Chondrocyte (in vitro differentiated cells): ENCODE measurements around the gene PDLIM5. TPM values are rescaled to one million over a fixed set of nuclear protein-coding genes. Genes with fewer than 3 reads are reported as not detected.
"Not testable (repeated sequence)": the region's sequence is repeated elsewhere in the genome, so short reads cannot be mapped to it uniquely, and the experiment has no call there.

Experiments
- DNase-seq: peaks from one replicate; pipeline ENCODE4 v3.0.0; 2021; ENCODE audit warnings: mixed read lengths, low spot score
- H3K27ac Mint-ChIP-seq: one replicate; pipeline ENCODE4 v1.8.0; 2021; ENCODE audit warnings: mild to moderate bottlenecking, moderate library complexity, mixed read lengths; ENCODE audit not compliant: unreplicated experiment
- H3K27me3 Mint-ChIP-seq: 2 replicates; pipeline ENCODE4 v1.8.0; 2021; ENCODE audit warnings: low read depth, mixed read lengths
- H3K36me3 Mint-ChIP-seq: 2 replicates; pipeline ENCODE4 v1.8.0; 2021; ENCODE audit warnings: low read depth, mixed read lengths
- H3K4me1 Mint-ChIP-seq: 2 replicates; pipeline ENCODE4 v1.8.0; 2021; ENCODE audit warnings: low read depth, mild to moderate bottlenecking, mixed read lengths
- H3K4me3 Mint-ChIP-seq: one replicate; pipeline ENCODE4 v1.8.0; 2021; ENCODE audit warnings: mild to moderate bottlenecking, moderate library complexity, mixed read lengths; ENCODE audit not compliant: unreplicated experiment
- H3K9me3 Mint-ChIP-seq: 2 replicates; pipeline ENCODE4 v1.8.0; 2021; ENCODE audit warnings: low read depth, mixed read lengths
- CTCF ChIP-seq: fragments of 200-600 bp; sonication (generic); IDR thresholded peaks from 2 replicates; pipeline ENCODE4 v1.5.0; 2021; ENCODE audit warnings: antibody characterized with exemption, mild to moderate bottlenecking, moderate library complexity
- long read RNA-seq: library from polyadenylated mRNA; stranded (forward); transcript quantifications from one replicate; pipeline ENCODE4 v2.0.0, GENCODE V29; 2021
- total RNA-seq: library from RNA; stranded (reverse); gene quantifications from 3 replicates; pipeline ENCODE4 v1.2.1, GENCODE V29; 2021

The PDLIM5 gene
- 268 to 329 TPM (median 317 TPM) in 3 replicates for total RNA-seq
- long read RNA-seq, full-length matches to known transcripts: 155 of 245 reads
- long read RNA-seq, partial matches to known transcripts: 58 of 245 reads
- long read RNA-seq, other reads (novel, unspliced or antisense): 32 of 245 reads

- peak within 1 kb of the TSS; percentile 93 for H3K27ac Mint-ChIP-seq
- peaks cover 6% of the 10 kb centered on the region for H3K36me3 Mint-ChIP-seq
- peak within 1 kb of the TSS; percentile 84 for H3K4me3 Mint-ChIP-seq
- H3K9me3 Mint-ChIP-seq: no peaks in the 10 kb centered on the region
- H3K27me3 Mint-ChIP-seq: no peaks in the 10 kb centered on the region
- peak; percentile 94 for DNase-seq
- H3K4me1 Mint-ChIP-seq: peaks cover 53% of the 10 kb centered on the region
- peak; percentile 48 for TF ChIP-seq CTCF
These were observed at the start of gene PDLIM5 for GRCh38 chr4:94451695-94452475. PDLIM5 (plus strand) TSS chr4:94451942; CDS start chr4:94455289, 3,347 bp downstream.

GRCh38 chr4:94402439-94402838 lies 49.3 kb upstream of the PDLIM5 start:
- not testable (repeated sequence) for H3K9me3 Mint-ChIP-seq, H3K27ac Mint-ChIP-seq, H3K36me3 Mint-ChIP-seq, H3K4me1 Mint-ChIP-seq, H3K27me3 Mint-ChIP-seq, H3K4me3 Mint-ChIP-seq, DNase-seq

- Mint-ChIP-seq H3K36me3 (no peaks in the 10 kb centered on the region), H3K4me3 (no peak overlapping the region), H3K4me1 (peaks cover 18% of the 10 kb centered on the region), H3K27ac (no peak overlapping the region), H3K27me3 (no peaks in the 10 kb centered on the region), H3K9me3 (no peaks in the 10 kb centered on the region)
- no peak for TF ChIP-seq CTCF
- no peak for DNase-seq
These were observed 48.0 kb upstream of the PDLIM5 start for GRCh38 chr4:94403751-94404150.

GRCh38 chr4:94406668-94407437 lies 44.9 kb upstream of the PDLIM5 start:
- Mint-ChIP-seq H3K27me3 (no peaks in the 10 kb centered on the region), H3K36me3 (no peaks in the 10 kb centered on the region), H3K4me1 (peaks cover 45% of the 10 kb centered on the region), H3K27ac (no peak overlapping the region), H3K9me3 (no peaks in the 10 kb centered on the region), H3K4me3 (no peak overlapping the region)
- peak; percentile 94 for TF ChIP-seq CTCF
- DNase-seq: no peak

GRCh38 chr4:94407846-94408245 lies 43.9 kb upstream of the PDLIM5 start:
- H3K36me3 Mint-ChIP-seq: no peaks in the 10 kb centered on the region
- no peaks in the 10 kb centered on the region for H3K27me3 Mint-ChIP-seq
- H3K9me3 Mint-ChIP-seq: no peaks in the 10 kb centered on the region
- no peak for DNase-seq
- no peak overlapping the region for H3K4me3 Mint-ChIP-seq
- H3K27ac Mint-ChIP-seq: peak overlapping the region; percentile 3
- TF ChIP-seq CTCF: no peak
- peaks cover 55% of the 10 kb centered on the region for H3K4me1 Mint-ChIP-seq
